H1 (cell line): ENCODE data around the gene SRSF9. TPM values are rescaled to one million over a fixed set of nuclear protein-coding genes. Genes with fewer than 3 reads are reported as not detected.

Source experiments
- CTCF ChIA-PET: fragments of 300-600 bp; sonication (Branson Sonifier 250); formaldehyde crosslinking; loops from one replicate; lab custom pipeline; 2021; ENCODE audit not compliant: partially characterized antibody; lab: Charles Lee
- POLR2A ChIA-PET: fragments of 300-600 bp; sonication (Branson Sonifier 250); formaldehyde crosslinking; loops from one replicate; lab custom pipeline; 2021; ENCODE audit warnings: inconsistent platforms; ENCODE audit not compliant: partially characterized antibody; lab: Charles Lee
- DNase-seq, 2 experiments: peaks; one replicate each; pipeline versions ENCODE4 v3.0.0 to v3.0.0-alpha.2; 2010 to 2022; ENCODE audit warnings: low spot score in 2 of 2, low read depth in 1 of 2, mixed read lengths in 1 of 2
- FAIRE-seq: peaks from 2 replicates; lab custom pipeline; 2011; peaks lifted over from hg19 to GRCh38; lab: Jason Lieb, UNC
- H2AFZ ChIP-seq: 2 replicates; pipeline ENCODE4 v1.8.1; 2012; ENCODE audit warnings: low read length, inconsistent platforms
- H2AK5ac ChIP-seq: 2 replicates; pipeline ENCODE4 v1.6.1; 2013; ENCODE audit warnings: low read depth, low read length
- H2BK120ac ChIP-seq: replicated peaks from 2 replicates; pipeline ENCODE3; 2013; ENCODE audit warnings: low read depth, low read length, inconsistent platforms
- H2BK12ac ChIP-seq: 2 replicates; pipeline ENCODE4 v1.6.1; 2013; ENCODE audit warnings: low read depth, low read length
- H2BK15ac ChIP-seq: 2 replicates; pipeline ENCODE4 v1.6.1; 2013; ENCODE audit warnings: low read length
- H2BK20ac ChIP-seq: 2 replicates; pipeline ENCODE4 v1.6.1; 2013; ENCODE audit warnings: low read length
- H2BK5ac ChIP-seq: 2 replicates; pipeline ENCODE4 v1.6.1; 2013; ENCODE audit warnings: low read depth, low read length
- H3K14ac ChIP-seq: 2 replicates; pipeline ENCODE4 v1.6.1; 2013; ENCODE audit warnings: inconsistent platforms; ENCODE audit not compliant: insufficient read length
- H3K18ac ChIP-seq: 2 replicates; pipeline ENCODE4 v1.6.1; 2013; ENCODE audit warnings: low read length; ENCODE audit errors: extremely low read depth
- H3K23ac ChIP-seq: 2 replicates; pipeline ENCODE4 v1.6.1; 2013; ENCODE audit warnings: inconsistent platforms; ENCODE audit not compliant: insufficient read length
- H3K23me2 ChIP-seq: 2 replicates; pipeline ENCODE4 v1.6.1; 2013; ENCODE audit warnings: low read depth, low read length
- H3K27ac ChIP-seq: 2 replicates; pipeline ENCODE4 v1.6.1; 2011; ENCODE audit warnings: low read depth, low read length, inconsistent platforms
- H3K27me3 ChIP-seq, 4 experiments: replicated peaks in 1 of 4; 1 replicate in 1 of 4; 2 replicates in 3 of 4; pipeline versions ENCODE4 v1.6.1 to v1.8.1; 2011 to 2013; ENCODE audit warnings: low read length in 3 of 4, mild to moderate bottlenecking in 3 of 4, inconsistent platforms in 2 of 4, mixed read lengths in 2 of 4, moderate library complexity in 1 of 4; ENCODE audit not compliant: control insufficient read depth in 3 of 4, insufficient read depth in 3 of 4; ENCODE audit errors: extremely low read depth in 1 of 4
- H3K36me3 ChIP-seq, 4 experiments: 2 replicates each; pipeline versions ENCODE4 v1.6.1 to v1.8.1; 2011 to 2013; ENCODE audit warnings: mild to moderate bottlenecking in 4 of 4, low read length in 3 of 4, moderate library complexity in 2 of 4, control low read depth in 1 of 4, inconsistent platforms in 1 of 4; ENCODE audit not compliant: insufficient read depth in 4 of 4, control insufficient read depth in 2 of 4
- H3K4ac ChIP-seq: replicated peaks from 2 replicates; pipeline ENCODE3; 2013; ENCODE audit warnings: low read length, low read depth, mixed read lengths, inconsistent platforms; ENCODE audit not compliant: insufficient read length
- H3K4me1 ChIP-seq, 4 experiments: replicated peaks in 1 of 4; 1 replicate in 1 of 4; 2 replicates in 3 of 4; pipeline versions ENCODE4 v1.6.1 to v1.8.1; 2011 to 2013; ENCODE audit warnings: low read length in 3 of 4, inconsistent platforms in 2 of 4, mixed read lengths in 1 of 4; ENCODE audit not compliant: insufficient read depth in 4 of 4, control insufficient read depth in 3 of 4
- H3K4me2 ChIP-seq, 2 experiments: 2 replicates each; pipeline versions ENCODE4 v1.6.1 to v1.8.1; 2011 to 2013; ENCODE audit warnings: low read depth in 2 of 2, low read length in 2 of 2, control low read depth in 1 of 2, inconsistent platforms in 1 of 2, mild to moderate bottlenecking in 1 of 2; ENCODE audit not compliant: insufficient read depth in 1 of 2
- H3K4me3 ChIP-seq, 4 experiments: fragments of 200-600, 300-600 bp in 1 of 4; sonication (generic), shearing (Covaris generic), sonication (Bioruptor Twin) in 1 of 4; 2 replicates each; pipeline versions ENCODE4 v1.5.1 to v1.8.1; 2011 to 2016; ENCODE audit warnings: low read length in 4 of 4, low read depth in 3 of 4, control low read depth in 2 of 4, inconsistent platforms in 2 of 4, mild to moderate bottlenecking in 2 of 4, mixed read lengths in 1 of 4, moderate library complexity in 1 of 4; ENCODE audit not compliant: insufficient read depth in 2 of 4; ENCODE audit errors: extremely low read depth in 1 of 4
- H3K56ac ChIP-seq: replicated peaks from 2 replicates; pipeline ENCODE3; 2013; ENCODE audit warnings: low read depth, mild to moderate bottlenecking, mixed read lengths, low read length, inconsistent platforms; ENCODE audit not compliant: insufficient read length
- H3K79me1 ChIP-seq: 2 replicates; pipeline ENCODE4 v1.6.1; 2013; ENCODE audit warnings: low read depth, low read length, control low read depth
- H3K79me2 ChIP-seq, 2 experiments: 2 replicates each; pipeline versions ENCODE4 v1.6.1 to v1.8.1; 2012 to 2013; ENCODE audit warnings: low read length in 2 of 2, mild to moderate bottlenecking in 2 of 2, inconsistent platforms in 1 of 2; ENCODE audit not compliant: insufficient read depth in 2 of 2, control insufficient read depth in 1 of 2
- H3K9ac ChIP-seq, 4 experiments: replicated peaks in 1 of 4; 1 replicate in 1 of 4; 2 replicates in 3 of 4; pipeline versions ENCODE4 v1.6.1 to v1.8.1; 2011 to 2013; ENCODE audit warnings: low read depth in 3 of 4, low read length in 3 of 4, control low read depth in 2 of 4, mild to moderate bottlenecking in 2 of 4, moderate library complexity in 2 of 4, inconsistent platforms in 1 of 4; ENCODE audit errors: extremely low read depth in 1 of 4
- H3K9me3 ChIP-seq, 2 experiments: 2 replicates each; pipeline versions ENCODE4 v1.6.1 to v1.8.1; 2012 to 2013; ENCODE audit warnings: mild to moderate bottlenecking in 2 of 2, moderate library complexity in 2 of 2, control low read depth in 1 of 2, inconsistent platforms in 1 of 2, low read depth in 1 of 2, low read length in 1 of 2, mixed read lengths in 1 of 2; ENCODE audit not compliant: insufficient read depth in 2 of 2
- H4K20me1 ChIP-seq, 2 experiments: replicated peaks in 1 of 2; 2 replicates each; pipeline versions ENCODE3 to v1.8.1; 2011 to 2013; ENCODE audit warnings: inconsistent platforms in 2 of 2, low read length in 2 of 2, mild to moderate bottlenecking in 1 of 2; ENCODE audit not compliant: insufficient read depth in 2 of 2, control insufficient read depth in 1 of 2
- H4K5ac ChIP-seq: 2 replicates; pipeline ENCODE4 v1.6.1; 2013; ENCODE audit warnings: low read length, low read depth, mixed read lengths, inconsistent platforms; ENCODE audit not compliant: insufficient read length
- H4K8ac ChIP-seq: 2 replicates; pipeline ENCODE4 v1.8.0; 2013; ENCODE audit warnings: mild to moderate bottlenecking, moderate library complexity, low read length, inconsistent platforms; ENCODE audit not compliant: insufficient read depth; ENCODE audit errors: extremely low read depth
- H4K91ac ChIP-seq: replicated peaks from 2 replicates; pipeline ENCODE3; 2013; ENCODE audit warnings: low read length, mixed read lengths, inconsistent platforms; ENCODE audit not compliant: insufficient read length
- JUN ChIP-seq: IDR thresholded peaks from 2 replicates; pipeline ENCODE4 v1.6.1; 2011; ENCODE audit warnings: low read depth, mild to moderate bottlenecking, improper control_type of control experiment, low read length
- POLR2A ChIP-seq, 2 experiments: IDR thresholded peaks; 1 replicate in 1 of 2; 2 replicates in 1 of 2; pipeline ENCODE4 v1.6.1; 2011; ENCODE audit warnings: low read depth in 2 of 2, low read length in 2 of 2, mild to moderate bottlenecking in 2 of 2; ENCODE audit errors: control extremely low read depth in 1 of 2
- RFX5 ChIP-seq: IDR thresholded peaks from 2 replicates; pipeline ENCODE4 v1.6.1; 2011; ENCODE audit warnings: low read depth, low read length, improper control_type of control experiment, borderline replicate concordance
- TBP ChIP-seq: IDR thresholded peaks from 2 replicates; pipeline ENCODE4 v1.6.1; 2011; ENCODE audit warnings: low read depth, low read length, improper control_type of control experiment
- WGBS, 2 experiments: shearing (Covaris generic) in 1 of 2; methylation state at CpG; one replicate each; pipeline versions ENCODE4 v1.1.6 to v1.1.7; 2013 to 2015; ENCODE audit warnings: low lambda C conversion rate in 2 of 2, mixed read lengths in 2 of 2, inconsistent platforms in 1 of 2, low coverage in 1 of 2, missing lambda C conversion rate in 1 of 2; ENCODE audit not compliant: insufficient replicate concordance in 2 of 2, insufficient coverage in 1 of 2, insufficient read length in 1 of 2; ENCODE audit errors: extremely low coverage in 1 of 2, missing lambda C conversion rate in 1 of 2; 5-methylcytosine and 5-hydroxymethylcytosine counted together
- polyA plus RNA-seq, 7 experiments: library from polyadenylated mRNA; depleted of rRNA in 3 of 7; stranded (reverse) in 5 of 7; unstranded in 2 of 7; fragments of >200 nt in 5 of 7; fragments of 200-250 nt in 2 of 7; gene quantifications; 1 replicate in 5 of 7; 2 replicates in 1 of 7; 4 replicates in 1 of 7; pipeline versions ENCODE4 v1.2.1 to v1.2.3, GENCODE V29; 2011 to 2013; ENCODE audit warnings: missing spikeins in 2 of 7, mixed read lengths in 2 of 7
- total RNA-seq: library from RNA; stranded (reverse); fragmentation: NEBNext Ultra II Directional; extraction: Animal tissue kit (Norgen Biotek cat#: 25700); gene quantifications from 2 replicates; pipeline ENCODE4 v1.2.1, GENCODE V29; 2021

The SRSF9 gene
- total and polyA plus RNA-seq, 2 of the 8 experiments (the other 6 are each of a cell fraction or from before 2014, with no cell fraction given) = 172 to 304 TPM

DNA sequence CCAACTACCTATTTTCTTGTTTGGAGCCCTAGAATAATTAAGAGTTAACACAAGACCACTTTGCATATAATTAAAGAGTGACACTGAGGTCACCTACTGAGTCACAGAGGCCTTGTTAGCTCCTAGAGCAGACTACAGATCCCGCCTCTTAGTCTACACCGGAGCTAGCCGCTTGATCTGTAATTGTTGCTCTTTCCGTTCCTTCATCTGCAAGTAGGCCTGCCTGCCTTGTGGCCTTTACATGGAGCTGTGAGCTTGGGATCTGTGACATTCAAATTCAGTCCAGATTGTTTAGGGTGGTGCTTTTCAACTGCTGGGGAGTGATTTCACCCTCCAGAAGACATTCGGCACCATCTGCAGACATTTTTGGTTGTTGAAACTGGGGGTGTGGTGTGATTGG lies 20.8 kb upstream of the SRSF9 start:
- no peak overlapping the region for H2AFZ ChIP-seq
- H2AK5ac ChIP-seq = no peak overlapping the region
- DNase-seq (no peak), FAIRE-seq (no peak)
- no peak overlapping the region for H2BK20ac ChIP-seq
- no peak overlapping the region for H2BK120ac ChIP-seq
- no peak overlapping the region; a peak in 1 of 7 replicates for H3K9ac ChIP-seq
- H3K4ac ChIP-seq = no peak overlapping the region
- H3K14ac ChIP-seq = no peak overlapping the region
- H3K23me2 ChIP-seq = peaks cover 3% of the 10 kb centered on the region; the same call in 1 of the 2 replicates
- H2BK15ac ChIP-seq = no peak overlapping the region
- no peak overlapping the region for H3K23ac ChIP-seq
- H4K8ac ChIP-seq = no peak overlapping the region
- no peak overlapping the region for H4K5ac ChIP-seq
- CTCF ChIA-PET = interaction anchor here (0.9 to 6.6 kb wide), 4 partner anchors 11 to 22 kb away, joined by 3 to 47 read pairs (median 4); partner anchors contain the start of gene SRSF9
- no peaks in the 10 kb centered on the region for H3K79me2 ChIP-seq
- H3K4me3 ChIP-seq = no peak overlapping the region
- no peak overlapping the region for H2BK5ac ChIP-seq
- no peak overlapping the region for H2BK12ac ChIP-seq
- no peak overlapping the region for H3K27ac ChIP-seq
- no peak overlapping the region for H4K91ac ChIP-seq
- H3K79me1 ChIP-seq = 0 out of 2 replicates have a peak, but pooled peaks cover 3% of the 10 kb centered on the region
- POLR2A ChIA-PET = interaction anchor here (0.9 to 4.6 kb wide), 4 partner anchors 11 to 60 kb away, joined by 3 to 25 read pairs (median 12); partner anchors contain the start of gene SRSF9
- H3K4me1 ChIP-seq = peaks cover 0 to 4% (median 0%) of the 10 kb centered on the region in 4 experiments; a peak in 2 of 7 replicates
- 89% methylated on average over 5 of the region's 5 CpGs; no CpG with 5 or more reads in 1 of the 2 experiments for WGBS, 2 experiments
- H3K36me3 ChIP-seq = peaks cover 0 to 2% (median 0%) of the 10 kb centered on the region in 4 experiments; a peak in 2 of 8 replicates
- no peaks in the 10 kb centered on the region for H4K20me1 ChIP-seq
- H3K56ac ChIP-seq = no peak overlapping the region
- no peak overlapping the region for H3K4me2 ChIP-seq
- no peak overlapping the region for H3K18ac ChIP-seq
- no peaks in the 10 kb centered on the region; a peak in 1 of 7 replicates for H3K27me3 ChIP-seq
- no peaks in the 10 kb centered on the region; a peak in 1 of 4 replicates for H3K9me3 ChIP-seq
- no peak for TF ChIP-seq JUN
- no peak for TF ChIP-seq POLR2A (IDR thresholded peaks at IDR 0.05; ENCODE audit: control extremely low read depth in 1 of 2, low read depth in 2 of 2, low read length in 2 of 2)
- TF ChIP-seq RFX5 = no peak
- no peak for TF ChIP-seq TBP
